Suppressor macrophage (primary cell): Measurements from ENCODE around the gene SH3BP4.
A peak's percentile ranks its signal among the peaks of the same experiment; 100 is the strongest.

Experiments
- DNase-seq, 4 experiments: peaks; one replicate each; pipeline ENCODE4 v3.0.0-alpha.2; 2020 to 2022

The SH3BP4 gene

DNA sequence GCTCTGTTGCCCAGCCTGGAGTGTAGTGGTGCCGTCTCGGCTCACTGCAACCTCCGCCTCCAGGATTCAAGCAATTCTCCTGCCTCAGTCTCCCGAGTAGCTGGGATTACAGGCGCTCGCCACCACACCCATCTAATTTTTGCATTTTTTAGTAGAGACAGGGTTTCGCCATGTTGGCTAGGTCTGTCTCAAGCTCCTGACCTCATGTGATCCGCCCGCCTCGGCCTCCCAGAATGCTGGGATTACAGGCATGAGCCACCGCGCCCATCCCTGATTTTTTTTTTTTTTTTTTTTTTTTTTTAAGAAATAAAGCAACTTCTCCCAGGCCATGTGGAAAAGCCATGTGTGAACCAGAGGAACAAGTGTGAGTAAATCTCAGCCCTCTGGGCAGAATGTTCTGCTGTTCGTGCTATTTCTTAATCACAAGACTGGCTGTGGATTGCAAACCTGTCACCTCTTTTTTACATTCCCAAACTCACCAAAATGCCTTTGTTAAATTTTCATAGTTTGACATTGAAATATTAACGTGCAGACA lies 6.4 kb upstream of the SH3BP4 start:
- DNase-seq: no peak

DNA sequence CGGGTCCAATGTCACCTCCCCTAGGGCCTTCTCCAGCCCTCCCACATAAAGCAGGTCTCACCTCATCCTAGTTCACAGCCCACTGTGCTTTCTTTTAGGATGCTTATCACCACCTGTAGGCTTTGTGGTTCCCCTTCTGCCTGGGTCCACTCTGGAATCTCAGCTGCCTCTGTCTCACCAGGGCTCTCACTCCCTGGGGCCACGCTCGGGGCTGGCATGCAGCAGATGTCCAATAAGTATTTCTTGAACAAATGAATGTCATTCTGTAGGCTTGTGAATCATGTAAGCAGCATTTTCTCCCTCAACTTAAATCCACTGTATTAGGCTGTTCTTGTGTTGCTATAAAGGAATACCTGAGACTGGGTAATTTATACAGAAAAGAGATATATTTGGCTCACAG lies 4.3 kb upstream of the SH3BP4 start:
- DNase-seq: no peak

DNA sequence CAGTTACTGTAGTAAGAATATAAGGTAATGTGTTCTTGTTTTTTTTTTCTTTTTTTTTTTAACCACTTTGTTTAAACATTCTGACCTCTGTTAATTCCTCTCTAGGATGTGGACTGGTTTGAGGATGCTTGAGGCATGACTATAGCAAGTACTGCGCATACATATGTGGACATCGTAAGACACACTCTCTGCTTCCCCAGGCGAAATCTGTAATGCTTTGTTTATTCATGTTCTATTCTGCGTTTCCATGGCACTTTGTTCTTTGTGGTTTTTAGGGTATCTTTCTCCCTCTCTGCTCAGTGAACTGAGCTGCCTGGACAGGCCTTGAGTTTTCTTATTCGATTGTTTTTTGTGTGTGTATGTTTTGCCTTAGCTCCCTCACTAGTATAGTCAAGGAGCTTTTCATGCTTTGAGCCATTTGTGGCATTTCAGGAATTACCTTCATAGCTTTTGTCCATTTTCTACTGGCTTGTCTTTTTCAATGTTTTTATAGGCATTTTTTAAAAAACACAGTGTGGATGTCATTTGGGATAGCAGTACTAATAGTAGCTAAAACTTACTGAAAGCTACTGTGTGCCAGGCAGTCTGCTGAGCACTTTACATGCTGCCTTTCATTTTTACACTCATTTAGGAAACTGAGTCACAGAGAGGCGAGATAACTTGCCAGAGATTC lies 1.9 kb upstream of the SH3BP4 start:
- DNase-seq: no peak

DNA sequence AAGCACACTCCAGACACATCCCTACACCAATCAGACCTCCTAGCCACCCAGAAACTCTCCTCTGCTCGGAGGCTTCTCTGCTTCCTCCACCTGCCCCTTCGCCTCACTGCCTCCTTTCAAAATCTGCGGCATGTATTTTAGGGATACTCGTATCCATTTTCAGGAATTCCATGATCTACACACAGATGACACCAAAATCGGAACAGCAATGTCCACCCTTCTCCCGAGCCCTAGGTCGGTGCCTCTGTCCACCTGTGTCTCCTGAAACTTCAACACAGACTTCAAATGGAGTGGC lies 1.4 kb upstream of the SH3BP4 start:
- no peak for DNase-seq

DNA sequence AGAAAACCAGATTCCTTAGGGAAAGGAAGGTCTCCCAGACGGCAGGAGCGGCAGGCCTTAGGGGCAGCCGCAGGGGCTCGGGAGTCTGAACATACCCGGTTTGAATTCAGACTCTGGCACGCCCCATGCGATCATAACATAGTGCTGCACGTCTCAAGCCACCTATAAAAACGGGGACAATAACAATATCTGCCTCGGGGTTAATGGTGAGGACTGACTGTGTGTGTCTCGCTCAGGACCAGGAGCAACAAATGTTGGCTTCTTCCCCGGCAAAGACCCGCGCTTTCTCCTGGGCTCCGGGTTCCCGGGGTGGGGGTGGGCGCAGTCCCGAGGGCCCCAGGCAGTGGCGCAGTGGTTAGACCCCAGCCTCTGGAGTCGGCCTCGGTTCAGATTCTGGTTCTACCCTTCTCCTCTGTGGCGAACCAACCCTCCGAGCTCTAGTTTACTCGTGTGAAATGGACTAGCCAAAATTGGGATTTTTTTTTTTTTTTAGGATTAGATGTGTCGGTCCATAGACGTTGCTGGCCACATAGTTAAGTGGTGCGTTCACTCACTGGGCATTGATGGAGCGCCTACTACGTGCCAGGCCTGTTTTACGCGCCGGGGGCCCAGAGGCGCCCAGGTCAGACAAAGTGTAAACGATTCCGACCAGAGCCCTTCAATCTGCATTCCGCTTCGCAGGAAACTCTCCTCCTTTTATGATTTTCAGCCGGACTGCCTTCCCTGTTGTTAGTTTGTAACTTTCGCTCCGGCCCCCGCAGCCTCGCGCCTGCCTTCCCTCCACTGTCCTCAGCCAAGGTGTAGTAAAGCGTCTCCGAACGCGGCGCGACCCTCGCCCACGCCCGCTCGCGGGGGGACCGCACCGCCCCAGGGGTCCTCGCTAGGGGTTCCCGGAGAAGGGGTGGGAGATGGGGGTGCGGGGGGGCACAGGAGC lies 820 bp upstream of the SH3BP4 start:
- DNase-seq: peak in 2 of 4 experiments; percentile 25 to 33

DNA sequence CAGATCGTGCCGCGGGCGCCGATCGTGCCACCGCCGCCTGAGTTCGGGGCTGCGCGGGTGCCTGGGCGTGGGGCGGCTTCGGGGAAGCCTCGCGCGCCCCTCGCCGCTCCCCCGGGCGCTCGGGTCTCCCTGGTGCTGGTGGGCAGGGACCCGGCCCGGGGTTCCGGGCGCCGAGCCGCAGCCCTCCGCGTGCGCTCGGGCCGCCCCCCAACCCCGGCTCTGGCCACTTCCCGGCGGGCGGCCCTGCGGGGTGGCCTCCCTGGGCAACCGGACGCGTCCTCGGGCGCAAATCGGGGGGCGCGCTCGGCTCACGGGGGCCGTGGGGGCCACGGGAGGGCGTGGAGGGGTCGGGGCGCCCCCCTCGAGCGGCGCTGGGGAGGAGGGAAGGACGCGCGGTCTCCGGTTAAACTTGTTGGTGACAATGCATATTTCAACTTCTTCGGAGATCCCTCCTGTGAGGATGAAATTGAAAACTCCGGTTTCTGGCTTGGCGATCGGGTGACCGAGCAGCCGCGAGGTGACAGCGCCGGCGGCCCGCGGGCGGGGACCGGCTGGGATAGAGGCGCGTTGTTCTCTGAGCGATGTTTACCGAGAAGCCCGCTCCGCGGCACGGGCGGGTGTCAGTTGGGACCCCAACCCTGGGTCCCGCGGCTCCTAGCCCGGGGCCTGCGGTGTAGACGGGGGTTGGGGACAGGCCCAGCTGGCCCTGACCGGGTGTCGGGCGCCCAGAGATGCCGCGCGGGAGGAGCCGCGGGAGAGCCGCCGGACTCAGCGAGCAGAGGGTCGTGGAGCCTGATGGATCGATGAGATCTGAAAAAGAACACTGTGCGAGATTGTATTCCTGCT lies 676 bp downstream of the SH3BP4 start:
- peak; percentile 17 to 52 (median 34) for DNase-seq

DNA sequence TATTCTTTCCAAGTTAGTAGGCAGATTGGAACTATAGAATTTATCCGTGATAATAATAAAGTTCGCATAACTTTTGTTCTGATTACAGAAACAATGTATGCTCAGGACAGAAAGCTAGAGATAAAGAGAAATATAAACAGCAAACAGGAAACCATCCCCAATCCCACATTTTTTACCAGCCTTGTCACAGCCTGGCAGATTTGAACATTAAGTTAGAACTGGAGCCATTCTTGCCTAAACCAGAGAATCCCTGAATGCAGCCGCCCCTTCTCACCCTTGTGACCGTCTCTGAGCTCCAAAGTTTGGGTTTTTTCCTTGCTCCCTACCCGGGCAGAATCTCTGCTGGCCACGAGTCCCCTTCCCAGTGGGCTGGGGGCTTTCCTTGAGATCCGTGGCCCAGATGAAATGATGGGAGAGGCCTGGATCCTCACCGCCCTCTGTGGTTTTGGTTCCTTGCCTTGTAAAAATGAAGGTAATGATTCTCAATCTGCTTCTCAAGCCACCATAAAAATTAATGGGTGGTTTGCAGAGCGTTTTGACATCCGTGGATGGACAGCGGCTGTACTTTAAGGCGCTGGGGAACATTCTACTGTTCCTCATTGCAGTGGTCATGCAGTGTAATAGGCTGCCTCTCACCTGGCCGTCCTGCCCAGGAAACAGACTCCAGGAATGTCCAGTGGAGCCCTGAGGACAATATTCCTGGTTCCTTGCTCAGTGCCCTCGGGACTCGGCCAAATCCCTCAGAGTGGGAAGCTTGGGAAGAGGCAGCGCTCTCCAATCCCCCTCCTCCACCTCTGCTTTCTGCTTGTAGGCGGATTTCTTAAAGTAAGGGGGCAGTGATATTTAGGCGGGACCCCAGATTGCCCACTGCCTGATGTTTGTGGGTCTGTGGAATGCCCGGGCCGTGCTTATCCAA lies 1.6 kb downstream of the SH3BP4 start:
- no peak for DNase-seq

DNA sequence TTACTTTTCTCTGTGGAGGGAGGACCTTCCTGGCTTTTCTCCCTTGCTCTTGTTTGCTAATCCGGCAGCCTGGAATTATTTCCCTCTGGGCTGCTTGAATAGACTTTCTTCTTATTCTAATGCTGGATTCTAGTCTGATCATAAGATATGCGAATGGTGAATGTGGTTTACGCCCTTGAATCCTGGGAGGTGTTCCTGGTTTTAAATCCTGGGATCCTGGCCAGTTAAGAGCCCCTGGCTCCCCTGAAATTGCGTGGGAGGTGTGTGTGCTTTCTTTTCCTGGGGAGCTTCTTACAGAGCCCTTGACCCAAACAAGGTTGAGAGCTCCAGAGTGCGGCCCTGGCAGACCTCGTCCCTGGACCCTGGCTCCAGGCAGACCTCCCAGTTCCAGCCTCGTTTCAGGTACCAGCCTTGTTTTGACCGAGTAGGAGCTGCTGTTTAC lies 2.8 kb downstream of the SH3BP4 start:
- DNase-seq: no peak

DNA sequence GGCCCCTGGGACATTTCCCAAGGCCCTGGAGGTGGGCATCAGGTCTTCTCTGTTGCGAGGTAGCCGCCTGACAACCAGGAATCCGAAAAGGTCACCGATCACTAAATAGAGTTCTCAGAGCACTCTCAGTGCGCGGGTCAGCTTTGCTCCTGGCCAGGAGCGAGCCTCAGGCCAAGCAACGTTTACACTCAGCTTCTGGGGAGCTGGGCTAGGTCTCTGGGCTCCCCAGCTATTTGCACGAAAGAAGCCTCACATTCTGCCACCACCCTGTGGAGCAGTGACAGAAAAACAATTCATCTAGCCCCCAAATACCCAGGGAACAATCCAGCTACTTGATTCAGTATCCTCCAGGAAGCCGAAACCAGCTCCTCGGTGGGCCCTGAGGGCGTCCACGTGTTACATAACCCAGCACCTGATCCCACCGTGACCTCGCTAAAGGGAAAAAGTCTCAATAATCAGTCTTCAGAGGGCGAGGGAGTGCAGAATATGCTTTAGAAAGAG lies 3.3 kb downstream of the SH3BP4 start:
- no peak for DNase-seq

DNA sequence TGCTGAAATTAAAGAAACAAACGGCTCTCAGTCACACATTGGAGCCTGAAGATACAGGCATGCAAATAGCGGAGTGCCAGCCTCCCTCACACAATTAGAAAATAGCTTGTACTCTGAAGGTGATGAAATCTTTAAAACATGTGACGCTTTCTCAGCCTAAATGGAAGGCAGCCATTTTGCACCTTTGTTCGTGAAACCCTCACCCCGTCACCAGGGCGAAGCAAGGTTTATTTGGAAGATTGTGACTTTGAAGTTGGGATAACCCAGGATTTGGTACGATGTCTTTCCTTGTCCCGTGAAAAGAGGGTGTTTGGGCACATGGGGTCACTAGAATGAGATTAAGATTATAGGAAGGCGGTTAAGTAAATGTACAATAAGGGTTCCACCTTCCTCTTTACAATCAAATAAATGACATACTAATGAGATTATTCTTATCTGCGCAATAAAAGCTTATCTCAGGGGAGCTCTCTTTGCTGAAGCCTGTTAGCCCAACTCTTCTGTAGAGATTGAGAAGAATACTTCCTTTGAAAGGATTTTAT lies 4.2 kb downstream of the SH3BP4 start:
- no peak for DNase-seq

DNA sequence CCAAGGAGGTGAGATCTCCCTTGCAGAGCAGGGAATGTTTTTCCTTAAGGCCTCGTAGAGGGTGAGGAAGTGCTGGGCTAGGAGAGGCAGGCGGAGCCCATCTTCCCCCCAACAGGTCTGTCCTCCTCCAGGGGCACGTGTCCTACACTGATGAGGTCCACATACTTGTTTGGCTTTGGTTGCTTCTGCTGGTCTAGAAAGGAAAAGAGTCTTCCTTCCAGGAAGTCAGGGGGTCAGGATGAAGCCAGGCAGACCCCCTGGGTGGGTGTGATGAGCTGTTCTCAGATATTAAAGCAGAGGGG lies 6.0 kb downstream of the SH3BP4 start:
- DNase-seq: no peak

DNA sequence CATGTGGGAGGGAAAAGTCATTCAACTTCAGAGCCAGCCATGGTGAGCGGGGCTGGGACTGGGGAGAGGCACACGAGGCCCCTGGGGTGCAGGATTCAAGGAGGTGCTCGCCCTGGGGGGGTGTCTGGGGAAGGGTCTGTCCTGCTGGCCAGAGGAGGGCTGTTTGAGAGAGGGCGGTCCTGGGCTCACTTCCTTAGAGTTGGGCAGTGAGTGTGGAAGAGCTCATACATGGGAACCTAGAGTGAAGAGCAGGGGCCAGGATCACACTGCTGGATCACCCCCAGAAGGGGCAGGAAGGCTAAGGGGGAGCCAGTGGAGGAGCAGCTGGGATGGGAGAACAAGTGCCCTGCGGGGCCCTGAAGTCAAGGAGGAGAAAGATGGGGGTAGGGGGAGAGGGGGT lies 6.5 kb downstream of the SH3BP4 start:
- no peak for DNase-seq

DNA sequence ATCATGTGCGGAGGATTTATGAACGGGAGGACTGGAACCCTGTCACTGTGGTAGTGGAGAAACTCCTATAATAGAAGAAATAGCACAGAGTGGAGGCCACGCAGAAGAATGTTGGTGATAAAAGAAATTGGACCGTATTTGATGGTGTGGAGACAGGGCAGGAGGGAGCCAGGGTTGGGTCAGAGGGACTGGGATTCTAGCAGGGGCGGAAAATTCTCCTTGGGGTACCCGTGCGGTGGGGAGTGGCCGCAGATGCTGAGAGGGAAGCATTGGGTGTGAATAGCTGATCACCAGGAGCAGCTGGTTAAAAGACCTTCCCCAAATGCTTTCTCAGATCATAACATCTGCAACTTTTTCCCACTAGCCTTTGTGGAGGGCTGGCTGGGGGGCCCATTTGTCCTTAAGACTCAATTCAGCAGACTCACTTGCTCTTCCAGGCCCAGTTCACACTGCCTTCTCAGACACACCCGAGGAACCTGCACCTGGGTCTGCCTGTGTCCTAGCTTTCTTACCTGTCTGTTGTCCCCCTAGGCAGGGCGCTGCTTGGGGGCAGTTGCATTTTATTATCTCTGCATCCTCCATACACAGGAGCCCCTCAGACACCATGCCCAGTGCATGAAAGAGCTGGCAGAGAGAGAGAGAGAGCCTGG lies 7.1 kb downstream of the SH3BP4 start:
- no peak for DNase-seq

DNA sequence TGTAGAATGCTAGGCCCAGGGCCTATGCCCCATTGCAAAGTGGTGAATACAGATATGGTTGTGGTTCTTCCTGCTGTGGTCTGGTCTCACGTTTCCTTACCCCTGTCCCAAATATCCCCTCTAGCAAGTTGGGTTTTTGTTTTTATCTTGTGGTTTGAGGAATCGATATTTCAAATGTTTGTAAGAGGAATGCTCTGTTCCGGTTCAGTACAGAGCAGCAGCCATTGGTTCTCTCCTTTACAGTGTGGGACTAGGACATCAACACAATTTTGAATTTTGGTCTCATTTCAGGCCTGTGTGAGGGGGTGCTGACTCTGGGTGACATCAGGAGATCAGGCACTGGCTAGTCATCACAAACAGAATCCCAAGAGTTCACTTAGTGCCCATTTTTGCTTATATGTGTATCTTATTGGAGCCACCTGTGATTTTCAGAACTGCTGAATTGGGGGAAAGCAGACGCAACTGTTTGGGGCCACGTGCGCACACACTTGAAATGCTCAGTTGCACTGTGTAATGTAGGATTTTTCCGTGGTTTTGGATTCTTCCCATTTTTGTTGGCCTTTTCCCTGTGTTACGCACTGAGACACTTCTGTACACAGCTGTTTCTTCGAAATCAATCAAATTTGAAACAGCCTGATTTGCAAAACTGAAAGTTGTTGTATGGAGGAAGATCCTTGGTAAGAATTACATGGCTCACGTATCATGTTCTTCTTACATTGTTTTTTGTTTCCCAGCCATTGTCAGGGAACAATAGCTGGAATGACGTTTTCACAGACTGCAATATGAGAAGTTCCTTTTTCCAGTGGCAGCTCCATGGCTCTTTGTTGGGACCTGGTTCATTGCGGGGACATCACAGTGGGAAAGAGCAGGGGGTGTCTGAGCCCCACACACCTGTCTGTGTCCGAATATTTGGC lies 8.6 kb downstream of the SH3BP4 start:
- no peak for DNase-seq

DNA sequence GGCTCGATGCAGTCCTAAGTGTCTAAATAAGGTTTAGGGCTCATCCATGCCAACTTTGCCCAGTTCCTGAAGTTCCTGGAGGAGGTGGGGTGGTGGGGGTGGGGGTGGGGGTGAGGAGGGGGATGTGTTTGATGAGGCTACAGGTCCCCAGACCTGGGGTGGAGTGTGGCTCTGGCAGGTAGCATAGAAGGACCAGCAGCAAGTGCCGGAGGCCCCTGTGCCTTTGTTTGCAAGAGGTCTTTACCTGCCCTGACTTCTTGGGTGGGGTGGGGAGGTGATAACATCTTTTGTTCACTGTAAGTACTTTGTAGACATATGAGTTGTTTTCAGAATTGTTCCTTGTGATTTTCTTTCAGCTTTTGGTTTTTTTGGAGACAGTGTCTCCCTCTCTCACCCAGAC lies 10.0 kb downstream of the SH3BP4 start:
- DNase-seq: no peak

DNA sequence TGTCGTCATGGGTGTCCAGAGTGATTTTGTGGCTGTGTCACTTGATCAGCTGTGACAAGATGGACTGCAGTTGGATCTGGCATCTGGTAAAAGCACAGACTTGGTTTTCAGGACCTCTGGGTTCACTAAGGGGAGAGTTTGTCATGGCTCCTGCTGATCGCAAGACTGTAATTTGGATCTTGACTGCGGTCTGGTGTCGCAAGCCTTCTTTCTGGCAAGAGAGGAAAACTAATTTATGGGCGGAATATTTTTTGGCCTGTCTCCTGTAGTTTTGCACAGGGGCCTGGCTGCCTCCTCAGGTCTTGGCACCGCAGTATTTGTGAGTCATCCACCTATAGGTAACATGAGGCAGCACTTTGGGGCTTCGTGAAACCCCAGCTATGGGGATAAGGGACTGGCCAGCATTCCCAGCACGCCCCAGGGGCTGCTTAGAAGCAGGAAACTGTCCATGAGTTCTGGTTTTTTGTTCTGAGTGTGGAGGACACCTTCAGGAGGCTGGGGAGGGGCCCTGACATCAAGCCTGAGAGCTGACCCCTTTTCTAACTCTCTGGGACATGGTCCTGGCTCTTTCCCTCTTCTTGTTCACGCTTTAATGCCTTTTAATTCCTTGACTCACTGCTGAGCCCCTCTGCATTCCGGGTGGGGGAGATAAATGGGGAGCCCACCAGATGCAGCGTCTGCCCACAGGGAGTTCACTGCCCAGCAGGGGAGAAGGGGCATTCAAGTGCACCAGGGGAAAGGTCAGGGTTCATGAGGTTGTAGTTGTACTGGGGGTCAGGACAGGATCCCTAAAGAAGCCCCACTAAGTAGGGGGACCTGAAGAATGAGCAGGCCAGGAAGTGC lies 12.2 kb downstream of the SH3BP4 start:
- DNase-seq: no peak

DNA sequence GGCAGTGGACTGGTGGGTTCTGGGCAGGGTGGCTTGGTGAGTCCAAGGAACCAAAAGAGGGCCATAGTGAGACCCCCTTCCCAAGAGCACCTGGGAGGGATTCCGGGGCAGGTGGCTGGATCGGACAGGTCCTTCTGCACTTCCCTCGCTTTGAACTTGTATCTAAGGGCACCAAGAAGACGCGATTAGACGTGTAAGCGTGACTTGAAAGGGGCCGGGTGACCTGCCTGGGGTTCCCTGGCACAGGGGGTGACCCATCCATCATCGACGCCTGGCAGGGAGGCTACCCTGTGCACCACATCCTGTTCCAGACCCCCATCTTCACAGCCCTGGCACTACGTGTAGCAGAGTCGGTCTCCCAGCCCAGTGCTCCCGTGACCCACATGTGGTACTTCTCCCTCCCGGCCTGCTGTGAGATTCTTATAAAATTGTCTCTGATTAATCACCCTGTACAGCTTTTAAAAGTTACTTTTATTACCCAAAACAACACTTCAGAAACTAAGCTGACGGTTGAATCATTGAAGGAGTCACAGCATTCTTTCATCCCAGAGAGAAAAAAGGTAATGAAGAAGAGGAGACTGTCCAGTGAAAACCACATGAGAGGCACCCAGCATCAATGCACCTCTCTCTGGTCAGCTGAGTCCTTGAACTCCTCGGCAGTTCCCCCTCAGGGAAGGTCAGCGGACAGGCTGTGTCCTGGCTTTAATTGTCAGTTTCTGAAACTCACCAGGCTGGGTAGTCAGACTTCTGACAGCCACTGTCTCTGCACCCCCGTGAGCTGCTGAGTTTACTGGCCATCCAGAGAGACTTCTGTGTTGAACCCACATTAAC lies 13.0 kb downstream of the SH3BP4 start:
- DNase-seq: no peak

DNA sequence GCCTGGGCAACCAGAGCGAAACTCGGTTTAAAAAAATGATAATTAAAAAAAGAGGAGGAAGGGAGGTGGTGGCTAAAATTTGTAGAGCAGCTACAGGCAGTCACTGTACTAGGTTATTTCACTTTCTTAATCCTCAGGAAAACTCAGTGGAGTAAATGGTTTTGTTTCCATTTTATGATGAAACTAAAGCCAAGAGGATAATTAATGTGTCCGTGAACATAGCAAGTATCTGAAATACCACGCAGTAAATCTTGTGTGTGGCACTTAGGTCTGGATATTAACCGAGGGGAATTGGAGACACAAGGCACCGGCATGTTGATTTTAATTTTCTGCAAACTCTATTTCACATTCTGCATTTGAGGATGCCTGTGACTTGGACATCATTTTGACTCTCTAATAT lies 14.5 kb downstream of the SH3BP4 start:
- DNase-seq: no peak
